ENCODE results near the gene NDC1.
"Not testable (repeated sequence)": the region's sequence is repeated elsewhere in the genome, so short reads cannot be mapped to it uniquely, and the experiment has no call there.

Gene NDC1

GRCh38 chr1:53826367-53826766 is 11.7 kb downstream of the NDC1 start:
- DNase-seq (ENCODE audit: low read depth in 1 of 2, low spot score in 1 of 2), result no peak

GRCh38 chr1:53825306-53825705 is 12.8 kb downstream of the NDC1 start:
- no peak for DNase-seq (ENCODE audit: low read depth in 1 of 2, low spot score in 1 of 2)

- DNase-seq (ENCODE audit: low read depth in 1 of 2, low spot score in 1 of 2), result no peak
Observed at GRCh38 chr1:53822931-53823330, 15.2 kb downstream of the NDC1 start.

GRCh38 chr1:53821380-53821779 is 16.7 kb downstream of the NDC1 start:
- DNase-seq (ENCODE audit: low read depth in 1 of 2, low spot score in 1 of 2), result no peak

- no peak for DNase-seq (ENCODE audit: low read depth in 1 of 2, low spot score in 1 of 2)
Observed at GRCh38 chr1:53819387-53819786, 18.7 kb downstream of the NDC1 start.

GRCh38 chr1:53816584-53816983 is 21.5 kb downstream of the NDC1 start:
- DNase-seq (ENCODE audit: low read depth in 1 of 2, low spot score in 1 of 2), result not testable (repeated sequence)

GRCh38 chr1:53815484-53815883 is 22.6 kb downstream of the NDC1 start:
- not testable (repeated sequence) for DNase-seq (ENCODE audit: low read depth in 1 of 2, low spot score in 1 of 2)

- DNase-seq (ENCODE audit: low read depth in 1 of 2, low spot score in 1 of 2), result no peak
Observed at GRCh38 chr1:53811414-53811851, 26.7 kb downstream of the NDC1 start.

GRCh38 chr1:53810497-53810896 is 27.6 kb downstream of the NDC1 start:
- DNase-seq (ENCODE audit: low read depth in 1 of 2, low spot score in 1 of 2), result no peak

GRCh38 chr1:53810007-53810406 is 28.1 kb downstream of the NDC1 start:
- DNase-seq (ENCODE audit: low read depth in 1 of 2, low spot score in 1 of 2), result no peak

- DNase-seq (ENCODE audit: low read depth in 1 of 2, low spot score in 1 of 2), result no peak
Observed at GRCh38 chr1:53807916-53808315, 30.2 kb downstream of the NDC1 start.

GRCh38 chr1:53804791-53805505 is 33.1 kb downstream of the NDC1 start:
- no peak for DNase-seq (ENCODE audit: low read depth in 1 of 2, low spot score in 1 of 2)

- DNase-seq (ENCODE audit: low read depth in 1 of 2, low spot score in 1 of 2), result no peak
Observed at GRCh38 chr1:53804181-53804580, 33.9 kb downstream of the NDC1 start.

- DNase-seq (ENCODE audit: low read depth in 1 of 2, low spot score in 1 of 2), result no peak
Observed at GRCh38 chr1:53800621-53801020, 37.5 kb downstream of the NDC1 start.

- no peak for DNase-seq (ENCODE audit: low read depth in 1 of 2, low spot score in 1 of 2)
Observed at GRCh38 chr1:53799141-53799540, 39.0 kb downstream of the NDC1 start.

GRCh38 chr1:53792806-53793205 is 45.3 kb downstream of the NDC1 start:
- DNase-seq (ENCODE audit: low read depth in 1 of 2, low spot score in 1 of 2), result no peak

- DNase-seq (ENCODE audit: low read depth in 1 of 2, low spot score in 1 of 2), result no peak
Observed at GRCh38 chr1:53787655-53788054, 50.4 kb downstream of the NDC1 start.

- DNase-seq (ENCODE audit: low read depth in 1 of 2, low spot score in 1 of 2), result no peak
Observed at GRCh38 chr1:53783056-53783455, 55.0 kb downstream of the NDC1 start.

- no peak for DNase-seq (ENCODE audit: low read depth in 1 of 2, low spot score in 1 of 2)
Observed at GRCh38 chr1:53781654-53782053, 56.4 kb downstream of the NDC1 start.

- DNase-seq (ENCODE audit: low read depth in 1 of 2, low spot score in 1 of 2), result no peak
Observed at GRCh38 chr1:53777272-53777671, 60.8 kb downstream of the NDC1 start.

GRCh38 chr1:53771648-53772047 is 66.4 kb downstream of the NDC1 start:
- no peak for DNase-seq (ENCODE audit: low read depth in 1 of 2, low spot score in 1 of 2)

- DNase-seq (ENCODE audit: low read depth in 1 of 2, low spot score in 1 of 2), result no peak
Observed at GRCh38 chr1:53769780-53770179, 68.3 kb downstream of the NDC1 start.

- DNase-seq (ENCODE audit: low read depth in 1 of 2, low spot score in 1 of 2), result no peak
Observed at GRCh38 chr1:53769184-53769583, 68.9 kb downstream of the NDC1 start.
